Neuron (in vitro differentiated cells): ENCODE results near the gene PRTG.

Experiments
- H2AFZ ChIP-seq: one replicate; pipeline ENCODE4 v1.6.1; 2013; ENCODE audit warnings: low read depth, mild to moderate bottlenecking, inconsistent platforms, low read length, moderate library complexity
- H3K27me3 ChIP-seq: one replicate; pipeline ENCODE4 v1.6.1; 2013; ENCODE audit warnings: low read length; ENCODE audit not compliant: insufficient read depth
- H3K36me3 ChIP-seq: one replicate; pipeline ENCODE4 v1.6.1; 2013; ENCODE audit warnings: low read length; ENCODE audit not compliant: insufficient read depth
- H3K4me1 ChIP-seq: one replicate; pipeline ENCODE4 v1.6.1; 2013; ENCODE audit warnings: low read length; ENCODE audit not compliant: insufficient read depth
- H3K4me3 ChIP-seq: 2 replicates; pipeline ENCODE4 v1.5.1; 2013; ENCODE audit warnings: mild to moderate bottlenecking, low read length, moderate library complexity
- H3K9me3 ChIP-seq: one replicate; pipeline ENCODE4 v1.6.1; 2013; ENCODE audit warnings: low read length

PRTG gene

GRCh38 chr15:55589287-55589686 lies 153.7 kb downstream of the PRTG start:
- peaks cover 15% of the 10 kb centered on the region for H3K4me1 ChIP-seq
- no peak overlapping the region for H2AFZ ChIP-seq
- H3K36me3 ChIP-seq: peaks cover 5% of the 10 kb centered on the region
- no peaks in the 10 kb centered on the region for H3K27me3 ChIP-seq
- peak overlapping the region; percentile 74 for H3K4me3 ChIP-seq
- no peaks in the 10 kb centered on the region for H3K9me3 ChIP-seq

- Histone ChIP-seq H3K27me3 (no peaks in the 10 kb centered on the region), H3K4me3 (peak overlapping the region; percentile 74), H2AFZ (peak overlapping the region; percentile 93), H3K4me1 (peaks cover 15% of the 10 kb centered on the region), H3K36me3 (peaks cover 8% of the 10 kb centered on the region), H3K9me3 (no peaks in the 10 kb centered on the region)
These were observed 154.2 kb downstream of the PRTG start for GRCh38 chr15:55588815-55589115.

- Histone ChIP-seq H3K9me3 (no peaks in the 10 kb centered on the region), H2AFZ (peak within 1 kb of the TSS; percentile 93), H3K4me3 (peak within 1 kb of the TSS; percentile 74), H3K27me3 (no peaks in the 10 kb centered on the region), H3K36me3 (peaks cover 8% of the 10 kb centered on the region), H3K4me1 (peaks cover 15% of the 10 kb centered on the region)
These were observed 154.7 kb downstream of the PRTG start, which contains the start of gene PYGO1 for GRCh38 chr15:55588070-55588814. PYGO1 (minus strand) TSS chr15:55588345; CDS start chr15:55587883, 462 bp downstream.

- Histone ChIP-seq H3K4me3 (peak overlapping the region; percentile 74), H2AFZ (peak overlapping the region; percentile 69), H3K4me1 (peaks cover 15% of the 10 kb centered on the region), H3K9me3 (no peaks in the 10 kb centered on the region), H3K27me3 (no peaks in the 10 kb centered on the region), H3K36me3 (peaks cover 8% of the 10 kb centered on the region)
These were observed 155.5 kb downstream of the PRTG start for GRCh38 chr15:55587321-55588069.

GRCh38 chr15:55586808-55587207 lies 156.1 kb downstream of the PRTG start:
- Histone ChIP-seq H3K36me3 (peaks cover 8% of the 10 kb centered on the region), H2AFZ (no peak overlapping the region), H3K9me3 (no peaks in the 10 kb centered on the region), H3K4me1 (peaks cover 15% of the 10 kb centered on the region), H3K27me3 (no peaks in the 10 kb centered on the region), H3K4me3 (peak overlapping the region; percentile 74)

- Histone ChIP-seq H2AFZ (no peak overlapping the region), H3K4me3 (no peak overlapping the region), H3K9me3 (peaks cover 2% of the 10 kb centered on the region), H3K36me3 (peaks cover 20% of the 10 kb centered on the region), H3K27me3 (no peaks in the 10 kb centered on the region), H3K4me1 (no peaks in the 10 kb centered on the region)
These were observed 166.0 kb downstream of the PRTG start for GRCh38 chr15:55576943-55577342.

GRCh38 chr15:55574096-55574495 lies 168.9 kb downstream of the PRTG start:
- no peak overlapping the region for H3K4me3 ChIP-seq
- H3K27me3 ChIP-seq: no peaks in the 10 kb centered on the region
- H3K36me3 ChIP-seq: peaks cover 10% of the 10 kb centered on the region
- H3K9me3 ChIP-seq: peaks cover 8% of the 10 kb centered on the region
- no peak overlapping the region for H2AFZ ChIP-seq
- no peaks in the 10 kb centered on the region for H3K4me1 ChIP-seq

GRCh38 chr15:55573224-55573623 lies 169.7 kb downstream of the PRTG start:
- Histone ChIP-seq H3K9me3 (peaks cover 8% of the 10 kb centered on the region), H2AFZ (no peak overlapping the region), H3K4me1 (no peaks in the 10 kb centered on the region), H3K4me3 (no peak overlapping the region), H3K36me3 (peaks cover 9% of the 10 kb centered on the region), H3K27me3 (no peaks in the 10 kb centered on the region)

- Histone ChIP-seq H3K4me3 (no peak overlapping the region), H3K36me3 (peaks cover 3% of the 10 kb centered on the region), H3K9me3 (peaks cover 6% of the 10 kb centered on the region), H3K27me3 (no peaks in the 10 kb centered on the region), H3K4me1 (no peaks in the 10 kb centered on the region), H2AFZ (no peak overlapping the region)
These were observed 178.4 kb downstream of the PRTG start for GRCh38 chr15:55564347-55565145.

GRCh38 chr15:55562601-55563000 lies 180.4 kb downstream of the PRTG start:
- H3K27me3 ChIP-seq: no peaks in the 10 kb centered on the region
- peaks cover 4% of the 10 kb centered on the region for H3K9me3 ChIP-seq
- no peak overlapping the region for H3K4me3 ChIP-seq

More at GRCh38 chr15:55562601-55563000, 180.4 kb downstream of the PRTG start:
- H3K36me3 ChIP-seq: peaks cover 3% of the 10 kb centered on the region
- H2AFZ ChIP-seq: no peak overlapping the region
- no peaks in the 10 kb centered on the region for H3K4me1 ChIP-seq
